Uterus (tissue), 4 donors: ENCODE results near the gene UFC1. TPM values are rescaled to one million over a fixed set of nuclear protein-coding genes. Genes with fewer than 3 reads are reported as not detected.

Experiments
- DNase-seq, 2 donors: peaks; one replicate each; pipeline ENCODE4 v3.0.0-alpha.2; 2019 to 2020
- H3K27ac ChIP-seq, 2 donors: fragments of 200-600 bp; sonication (generic); 1 replicate in 1 of 2; 2 replicates in 1 of 2; pipeline ENCODE4 v1.5.1; 2016 to 2018
- H3K27me3 ChIP-seq, 2 donors: fragments of 200-600 bp; sonication (generic); one replicate each; pipeline ENCODE4 v1.5.1; 2018 to 2019; ENCODE audit warnings: control low read depth in 1 of 2
- H3K36me3 ChIP-seq, 2 donors: fragments of 200-600 bp; sonication (generic); one replicate each; pipeline ENCODE4 v1.5.1; 2019; ENCODE audit warnings: control low read depth in 1 of 2
- H3K4me1 ChIP-seq, 2 donors: fragments of 200-600 bp; sonication (generic); one replicate each; pipeline ENCODE4 v1.5.1; 2018 to 2019; ENCODE audit warnings: control low read depth in 1 of 2
- H3K4me3 ChIP-seq, 2 donors: fragments of 200-600 bp; sonication (generic); 1 replicate in 1 of 2; 2 replicates in 1 of 2; pipeline ENCODE4 v1.5.1; 2018 to 2019; ENCODE audit warnings: mild to moderate bottlenecking in 1 of 2
- H3K9me3 ChIP-seq, 2 donors: fragments of 200-600 bp; sonication (generic); one replicate each; pipeline ENCODE4 v1.5.1; 2019; ENCODE audit warnings: control low read depth in 1 of 2
- POLR2A ChIP-seq, 2 donors: fragments of 450-650 bp; IDR thresholded peaks; one replicate each; pipeline ENCODE4 v1.6.1; 2016; ENCODE audit warnings: antibody characterized with exemption in 2 of 2, mild to moderate bottlenecking in 1 of 2, moderate library complexity in 1 of 2
- intact Hi-C: fragments of 100-400 bp; cut with DNase I; formaldehyde crosslinking; loops from one replicate; pipeline ENCODE4 v1.15.1; 2023; ENCODE audit warnings: low total_unique reads
- total RNA-seq, 4 donors: library from RNA; depleted of rRNA in 3 of 4; stranded (reverse); fragments of >200 nt in 3 of 4; gene quantifications; one replicate each; pipeline versions ENCODE4 v1.1.0 to v1.2.4, GENCODE V29; 2014 to 2023
- TF ChIP-seq, protein P1 (sequence below), 4 experiments: fragments of 200-600 bp in 2 of 4; fragments of 450-650 bp in 2 of 4; sonication (generic) in 2 of 4; IDR thresholded peaks; one replicate each; pipeline ENCODE4 v1.5.1; 2016 to 2019; ENCODE audit warnings: antibody characterized with exemption in 4 of 4, mild to moderate bottlenecking in 2 of 4, moderate library complexity in 1 of 4
- donor health status: DM: yes; HTN: yes; CAD: no.

The UFC1 gene
- total RNA-seq, 4 donors from 2014 or later = 2.0 to 111 (median 62.9) TPM

DNA sequence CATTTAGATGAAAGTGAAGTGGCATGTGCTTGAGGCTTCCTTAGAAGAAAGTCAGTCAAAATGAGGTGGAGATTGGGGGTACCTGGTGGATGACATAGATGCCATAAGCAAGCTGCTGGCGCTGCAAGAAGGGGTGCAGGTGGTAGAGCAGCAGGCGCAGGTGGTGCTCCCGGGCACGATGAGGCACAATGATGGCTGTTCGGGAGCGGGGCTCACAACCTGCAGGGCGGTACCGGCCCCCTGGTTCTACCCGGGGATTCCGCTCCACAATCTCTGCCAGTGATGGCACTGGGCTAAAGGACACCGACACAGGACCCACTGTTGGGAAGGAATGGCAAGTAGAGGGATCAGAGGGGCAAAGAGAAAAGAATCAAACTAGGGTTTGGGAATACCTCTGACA lies 21.1 kb downstream of the UFC1 start:
- H3K36me3 ChIP-seq = no peaks in the 10 kb centered on the region
- no peaks in the 10 kb centered on the region for H3K27me3 ChIP-seq
- peaks cover 0 to 17% of the 10 kb centered on the region in 2 donors for H3K4me1 ChIP-seq
- intact Hi-C loops = no loop called here
- no peaks in the 10 kb centered on the region for H3K9me3 ChIP-seq
- no peak for DNase-seq
- H3K4me3 ChIP-seq = no peak overlapping the region
- TF ChIP-seq, protein P1, sequence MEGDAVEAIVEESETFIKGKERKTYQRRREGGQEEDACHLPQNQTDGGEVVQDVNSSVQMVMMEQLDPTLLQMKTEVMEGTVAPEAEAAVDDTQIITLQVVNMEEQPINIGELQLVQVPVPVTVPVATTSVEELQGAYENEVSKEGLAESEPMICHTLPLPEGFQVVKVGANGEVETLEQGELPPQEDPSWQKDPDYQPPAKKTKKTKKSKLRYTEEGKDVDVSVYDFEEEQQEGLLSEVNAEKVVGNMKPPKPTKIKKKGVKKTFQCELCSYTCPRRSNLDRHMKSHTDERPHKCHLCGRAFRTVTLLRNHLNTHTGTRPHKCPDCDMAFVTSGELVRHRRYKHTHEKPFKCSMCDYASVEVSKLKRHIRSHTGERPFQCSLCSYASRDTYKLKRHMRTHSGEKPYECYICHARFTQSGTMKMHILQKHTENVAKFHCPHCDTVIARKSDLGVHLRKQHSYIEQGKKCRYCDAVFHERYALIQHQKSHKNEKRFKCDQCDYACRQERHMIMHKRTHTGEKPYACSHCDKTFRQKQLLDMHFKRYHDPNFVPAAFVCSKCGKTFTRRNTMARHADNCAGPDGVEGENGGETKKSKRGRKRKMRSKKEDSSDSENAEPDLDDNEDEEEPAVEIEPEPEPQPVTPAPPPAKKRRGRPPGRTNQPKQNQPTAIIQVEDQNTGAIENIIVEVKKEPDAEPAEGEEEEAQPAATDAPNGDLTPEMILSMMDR (IDR thresholded peaks at IDR 0.05) = no peak
- TF ChIP-seq POLR2A (IDR thresholded peaks at IDR 0.05) = no peak
- H3K27ac ChIP-seq = no peak overlapping the region

DNA sequence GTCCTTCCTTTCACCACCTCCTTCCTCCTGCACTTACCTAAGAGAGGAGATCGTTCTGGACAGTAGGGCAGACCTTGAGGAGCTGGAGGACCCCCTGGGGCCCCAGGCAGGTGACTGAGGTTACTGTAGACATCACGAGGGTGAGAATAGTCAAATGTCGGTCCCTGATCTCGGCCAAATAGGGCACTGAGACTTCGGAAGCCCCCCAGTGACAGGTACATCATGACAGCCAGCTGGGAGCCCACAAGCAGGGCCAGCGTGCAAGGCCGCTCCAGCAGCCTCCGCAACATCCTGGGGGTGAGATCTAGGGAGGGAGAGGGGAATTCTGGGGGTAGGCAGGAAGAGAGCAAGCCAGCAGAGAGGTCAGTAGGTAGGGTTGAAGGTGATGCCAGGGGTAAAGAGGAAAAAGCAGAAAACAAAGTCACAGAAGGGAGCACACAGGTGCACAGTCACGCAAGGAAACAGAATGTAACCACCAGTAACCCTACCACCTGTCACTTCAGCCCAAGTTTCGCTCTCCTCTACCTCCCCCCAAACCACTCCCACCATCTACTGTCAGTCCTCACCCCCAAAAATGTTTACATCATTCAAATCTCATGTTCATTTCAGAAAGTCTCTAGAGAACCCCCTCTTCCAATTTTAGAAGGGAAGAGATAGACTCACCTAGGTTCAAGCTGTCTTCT lies 22.1 kb downstream of the UFC1 start:
- no peak for DNase-seq
- Histone ChIP-seq H3K36me3 (no peaks in the 10 kb centered on the region), H3K4me3 (peak overlapping the region in 1 of 2 donors; percentile 64), H3K27ac (peak overlapping the region; percentile 89 to 92), H3K9me3 (no peaks in the 10 kb centered on the region), H3K4me1 (peaks cover 0 to 17% of the 10 kb centered on the region in 2 donors), H3K27me3 (no peaks in the 10 kb centered on the region)
- intact Hi-C loops = no loop called here
- TF ChIP-seq, protein P1 (IDR thresholded peaks at IDR 0.05) = no peak
- no peak for TF ChIP-seq POLR2A (IDR thresholded peaks at IDR 0.05)

DNA sequence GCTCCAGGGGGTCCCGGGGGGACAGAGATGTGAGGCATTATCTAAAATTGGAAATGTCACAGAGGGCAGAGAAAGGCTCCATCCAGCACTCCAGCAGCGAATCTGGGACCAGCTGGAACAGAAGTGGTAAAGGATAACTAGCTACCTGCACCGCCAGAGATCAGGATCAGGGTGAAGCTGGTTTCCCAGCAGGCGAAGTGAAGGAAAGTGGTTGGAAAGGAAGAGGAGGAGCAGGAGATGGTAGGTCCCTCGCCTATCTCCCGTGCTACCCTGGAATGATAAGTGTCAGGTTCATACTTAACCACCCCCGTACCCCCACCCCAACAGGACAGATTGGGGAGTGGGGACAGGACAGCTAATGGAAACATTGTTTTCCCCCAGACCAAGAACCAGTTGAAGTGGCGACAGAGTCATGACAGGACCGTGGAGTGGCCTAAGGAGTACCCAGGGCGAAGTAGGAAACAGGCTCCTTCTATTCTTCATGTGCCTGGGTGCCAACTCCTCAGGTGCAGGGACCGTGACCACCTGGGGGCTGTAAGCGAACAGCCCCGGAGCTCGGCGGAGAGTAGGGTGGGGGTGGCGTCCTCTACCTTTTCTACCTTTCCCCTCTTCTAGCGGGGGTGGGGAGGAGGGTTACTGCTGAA lies 22.8 kb downstream of the UFC1 start:
- intact Hi-C loops = no loop called here
- H3K36me3 ChIP-seq = no peaks in the 10 kb centered on the region
- no peak for DNase-seq
- peak overlapping the region; percentile 89 to 92 for H3K27ac ChIP-seq
- peak overlapping the region; percentile 64 to 89 for H3K4me3 ChIP-seq
- TF ChIP-seq, protein P1 (IDR thresholded peaks at IDR 0.05) = no peak
- no peak for TF ChIP-seq POLR2A (IDR thresholded peaks at IDR 0.05)
- H3K9me3 ChIP-seq = no peaks in the 10 kb centered on the region
- H3K4me1 ChIP-seq = peaks cover 0 to 17% of the 10 kb centered on the region in 2 donors
- no peaks in the 10 kb centered on the region for H3K27me3 ChIP-seq

DNA sequence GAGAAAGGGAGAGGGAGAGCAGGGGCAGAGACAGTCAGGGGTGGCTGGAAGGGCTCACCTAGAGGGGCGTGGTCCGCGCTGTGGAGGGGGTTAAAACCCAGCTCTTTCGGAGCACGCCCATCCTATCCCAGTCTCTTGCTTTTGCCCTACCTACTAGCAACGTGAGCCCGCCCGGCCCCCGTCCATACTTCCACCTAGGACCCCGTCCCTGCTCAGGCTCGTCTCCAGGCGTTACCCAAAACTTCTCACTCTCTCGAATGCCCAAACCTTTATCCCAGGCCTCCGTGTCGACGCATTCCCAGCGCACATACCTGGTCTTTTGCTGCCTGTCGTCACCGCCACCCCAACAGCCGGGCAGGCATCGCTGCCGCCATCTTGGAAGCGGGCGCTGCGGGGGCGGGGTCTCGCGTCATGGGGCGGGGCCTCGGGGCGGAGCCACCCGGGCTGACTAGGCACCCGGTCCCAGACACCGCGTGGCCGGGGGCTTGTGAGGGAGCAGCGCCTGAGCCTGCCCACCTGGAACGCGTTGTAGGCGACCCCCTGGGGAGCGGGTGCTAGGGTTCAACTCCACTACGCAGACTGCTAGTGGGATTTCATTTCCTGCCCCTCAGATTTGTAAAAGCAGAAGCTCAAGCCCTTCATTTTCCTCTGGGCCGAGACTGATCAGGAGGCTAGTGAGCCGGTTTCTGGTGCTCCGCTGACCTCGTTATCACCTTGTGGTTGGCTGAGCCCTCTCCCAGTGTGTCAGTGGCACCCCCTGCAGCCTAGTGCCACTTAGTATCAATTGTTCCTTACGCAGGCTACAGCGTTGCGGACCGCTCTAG lies 23.5 kb downstream of the UFC1 start, which contains the start of gene B4GALT3:
Gene B4GALT3 (minus strand): TSS at position 396 of the 824 bp plus-strand sequence. CDS start 1,447 bp downstream, outside the sequence.
- H3K4me3 ChIP-seq = peak within 1 kb of the TSS; percentile 64 to 89
- no peaks in the 10 kb centered on the region for H3K27me3 ChIP-seq
- DNase-seq = peak; percentile 88 to 93
- no peaks in the 10 kb centered on the region for H3K9me3 ChIP-seq
- intact Hi-C loops = no loop called here
- no peaks in the 10 kb centered on the region for H3K36me3 ChIP-seq
- peak; percentile 51 to 73 for TF ChIP-seq POLR2A (IDR thresholded peaks at IDR 0.05)
- TF ChIP-seq, protein P1 (IDR thresholded peaks at IDR 0.05) = peak in 1 of 4 experiments; percentile 2
- H3K4me1 ChIP-seq = peaks cover 0 to 17% of the 10 kb centered on the region in 2 donors
- H3K27ac ChIP-seq = peak within 1 kb of the TSS; percentile 89 to 92
